ENCODE data around the gene PPP2R3A. TPM values are rescaled to one million over a fixed set of nuclear protein-coding genes. Genes with fewer than 3 reads are reported as not detected.

The PPP2R3A gene
- total and polyA plus RNA-seq, 9 of the 15 experiments (the other 6 are each of a cell fraction or from before 2014, with no cell fraction given) = 0.10 to 0.50 (median 0.24) TPM

- TF ChIP-seq EZH2 (IDR thresholded peaks at IDR 0.05; ENCODE audit: borderline replicate concordance, low read depth, low read length) (no peak), HDAC8 (tag; IDR thresholded peaks at IDR 0.05) (no peak), RBM22 (IDR thresholded peaks at IDR 0.05; ENCODE audit: low read depth, low read length, poor library complexity, severe bottlenecking) (no peak), ZNF277 (CRISPR knock-in tag; IDR thresholded peaks at IDR 0.05; ENCODE audit: borderline replicate concordance) (no peak), STAT5B (CRISPR knock-in tag; IDR thresholded peaks at IDR 0.05) (no peak)
These were observed 16.3 kb downstream of the PPP2R3A start (continued) for GRCh38 chr3:135981701-135982403.

GRCh38 chr3:135982404-135982761 lies 16.9 kb downstream of the PPP2R3A start:
- Histone ChIP-seq H3K9me3 (replicated peaks; ENCODE audit: control insufficient read depth, insufficient read depth, low read depth, low read length) (no peaks in the 10 kb centered on the region), H3K9me1 (ENCODE audit: control insufficient read depth, insufficient read depth, low read length) (no peaks in the 10 kb centered on the region), H3K4me1 (replicated peaks in 1 of 2; ENCODE audit: control insufficient read depth in 2 of 2, insufficient read depth in 2 of 2, low read length in 2 of 2) (no peaks in the 10 kb centered on the region), H3K9ac (ENCODE audit: insufficient read depth in 1 of 2, low read depth in 2 of 2, low read length in 2 of 2) (no peak overlapping the region), H2AFZ (ENCODE audit: low read depth, low read length) (no peak overlapping the region), H3K27me3 (ENCODE audit: control insufficient read depth in 2 of 2, insufficient read depth in 2 of 2, low read length in 2 of 2) (no peaks in the 10 kb centered on the region), H3K4me3 (no peak overlapping the region), H3K79me2 (ENCODE audit: control insufficient read depth, insufficient read depth, low read length) (no peaks in the 10 kb centered on the region), H4K20me1 (replicated peaks; ENCODE audit: control insufficient read depth, insufficient read depth, low read length) (no peaks in the 10 kb centered on the region; the same call in 1 of the 2 replicates), H3K27ac (ENCODE audit: extremely low read depth, low read depth, low read length) (no peak overlapping the region), H3K4me2 (ENCODE audit: insufficient read depth, low read length) (no peak overlapping the region), H3K36me3 (ENCODE audit: control insufficient read depth, insufficient read depth, low read length) (no peaks in the 10 kb centered on the region)
- ATAC-seq = no peak
- TF ChIP-seq NFE2L1 (tag; IDR thresholded peaks at IDR 0.05; ENCODE audit: borderline replicate concordance, low read depth) = no peak
- DNase-seq (ENCODE audit: extremely low read depth in 1 of 4, low spot score in 3 of 4) = no peak
- in situ Hi-C loops (cut with MboI) (no loop called here), intact Hi-C loops (cut with micrococcal nuclease) (no loop called here)
- BruUV-seq (replicated peaks) = no TSS peak
- ChIA-PET CTCF (ENCODE audit: low intra/inter-chr PET ratio) (no interaction called here), POLR2A (no interaction called here)
- no peak for FAIRE-seq
- 0% methylated on average over 1 of the region's 1 CpG for WGBS (ENCODE audit: insufficient coverage, low coverage, missing lambda C conversion rate)

Data from K562 (cell line).